H1 (cell line): ENCODE data around the gene F8. TPM values are rescaled to one million over a fixed set of nuclear protein-coding genes. Genes with fewer than 3 reads are reported as not detected.

Experiments used
- CTCF ChIA-PET: fragments of 300-600 bp; sonication (Branson Sonifier 250); formaldehyde crosslinking; loops from one replicate; lab custom pipeline; 2021; ENCODE audit not compliant: partially characterized antibody; lab: Charles Lee
- POLR2A ChIA-PET: fragments of 300-600 bp; sonication (Branson Sonifier 250); formaldehyde crosslinking; loops from one replicate; lab custom pipeline; 2021; ENCODE audit warnings: inconsistent platforms; ENCODE audit not compliant: partially characterized antibody; lab: Charles Lee
- DNase-seq, 2 experiments: peaks; one replicate each; pipeline versions ENCODE4 v3.0.0 to v3.0.0-alpha.2; 2010 to 2022; ENCODE audit warnings: low spot score in 2 of 2, low read depth in 1 of 2, mixed read lengths in 1 of 2
- FAIRE-seq: peaks from 2 replicates; lab custom pipeline; 2011; peaks lifted over from hg19 to GRCh38; lab: Jason Lieb, UNC
- H2AFZ ChIP-seq: 2 replicates; pipeline ENCODE4 v1.8.1; 2012; ENCODE audit warnings: low read length, inconsistent platforms
- H2AK5ac ChIP-seq: 2 replicates; pipeline ENCODE4 v1.6.1; 2013; ENCODE audit warnings: low read depth, low read length
- H2BK120ac ChIP-seq: replicated peaks from 2 replicates; pipeline ENCODE3; 2013; ENCODE audit warnings: low read depth, low read length, inconsistent platforms
- H2BK12ac ChIP-seq: 2 replicates; pipeline ENCODE4 v1.6.1; 2013; ENCODE audit warnings: low read depth, low read length
- H2BK15ac ChIP-seq: 2 replicates; pipeline ENCODE4 v1.6.1; 2013; ENCODE audit warnings: low read length
- H2BK20ac ChIP-seq: 2 replicates; pipeline ENCODE4 v1.6.1; 2013; ENCODE audit warnings: low read length
- H2BK5ac ChIP-seq: 2 replicates; pipeline ENCODE4 v1.6.1; 2013; ENCODE audit warnings: low read depth, low read length
- H3K14ac ChIP-seq: 2 replicates; pipeline ENCODE4 v1.6.1; 2013; ENCODE audit warnings: inconsistent platforms; ENCODE audit not compliant: insufficient read length
- H3K18ac ChIP-seq: 2 replicates; pipeline ENCODE4 v1.6.1; 2013; ENCODE audit warnings: low read length; ENCODE audit errors: extremely low read depth
- H3K23ac ChIP-seq: 2 replicates; pipeline ENCODE4 v1.6.1; 2013; ENCODE audit warnings: inconsistent platforms; ENCODE audit not compliant: insufficient read length
- H3K23me2 ChIP-seq: 2 replicates; pipeline ENCODE4 v1.6.1; 2013; ENCODE audit warnings: low read depth, low read length
- H3K27ac ChIP-seq: 2 replicates; pipeline ENCODE4 v1.6.1; 2011; ENCODE audit warnings: low read depth, low read length, inconsistent platforms
- H3K27me3 ChIP-seq, 4 experiments: replicated peaks in 1 of 4; 1 replicate in 1 of 4; 2 replicates in 3 of 4; pipeline versions ENCODE4 v1.6.1 to v1.8.1; 2011 to 2013; ENCODE audit warnings: low read length in 3 of 4, mild to moderate bottlenecking in 3 of 4, inconsistent platforms in 2 of 4, mixed read lengths in 2 of 4, moderate library complexity in 1 of 4; ENCODE audit not compliant: control insufficient read depth in 3 of 4, insufficient read depth in 3 of 4; ENCODE audit errors: extremely low read depth in 1 of 4
- H3K36me3 ChIP-seq, 4 experiments: 2 replicates each; pipeline versions ENCODE4 v1.6.1 to v1.8.1; 2011 to 2013; ENCODE audit warnings: mild to moderate bottlenecking in 4 of 4, low read length in 3 of 4, moderate library complexity in 2 of 4, control low read depth in 1 of 4, inconsistent platforms in 1 of 4; ENCODE audit not compliant: insufficient read depth in 4 of 4, control insufficient read depth in 2 of 4
- H3K4ac ChIP-seq: replicated peaks from 2 replicates; pipeline ENCODE3; 2013; ENCODE audit warnings: low read length, low read depth, mixed read lengths, inconsistent platforms; ENCODE audit not compliant: insufficient read length
- H3K4me1 ChIP-seq, 4 experiments: replicated peaks in 1 of 4; 1 replicate in 1 of 4; 2 replicates in 3 of 4; pipeline versions ENCODE4 v1.6.1 to v1.8.1; 2011 to 2013; ENCODE audit warnings: low read length in 3 of 4, inconsistent platforms in 2 of 4, mixed read lengths in 1 of 4; ENCODE audit not compliant: insufficient read depth in 4 of 4, control insufficient read depth in 3 of 4
- H3K4me2 ChIP-seq, 2 experiments: 2 replicates each; pipeline versions ENCODE4 v1.6.1 to v1.8.1; 2011 to 2013; ENCODE audit warnings: low read depth in 2 of 2, low read length in 2 of 2, control low read depth in 1 of 2, inconsistent platforms in 1 of 2, mild to moderate bottlenecking in 1 of 2; ENCODE audit not compliant: insufficient read depth in 1 of 2
- H3K4me3 ChIP-seq, 4 experiments: fragments of 200-600, 300-600 bp in 1 of 4; sonication (generic), shearing (Covaris generic), sonication (Bioruptor Twin) in 1 of 4; 2 replicates each; pipeline versions ENCODE4 v1.5.1 to v1.8.1; 2011 to 2016; ENCODE audit warnings: low read length in 4 of 4, low read depth in 3 of 4, control low read depth in 2 of 4, inconsistent platforms in 2 of 4, mild to moderate bottlenecking in 2 of 4, mixed read lengths in 1 of 4, moderate library complexity in 1 of 4; ENCODE audit not compliant: insufficient read depth in 2 of 4; ENCODE audit errors: extremely low read depth in 1 of 4
- H3K56ac ChIP-seq: replicated peaks from 2 replicates; pipeline ENCODE3; 2013; ENCODE audit warnings: low read depth, mild to moderate bottlenecking, mixed read lengths, low read length, inconsistent platforms; ENCODE audit not compliant: insufficient read length
- H3K79me1 ChIP-seq: 2 replicates; pipeline ENCODE4 v1.6.1; 2013; ENCODE audit warnings: low read depth, low read length, control low read depth
- H3K79me2 ChIP-seq, 2 experiments: 2 replicates each; pipeline versions ENCODE4 v1.6.1 to v1.8.1; 2012 to 2013; ENCODE audit warnings: low read length in 2 of 2, mild to moderate bottlenecking in 2 of 2, inconsistent platforms in 1 of 2; ENCODE audit not compliant: insufficient read depth in 2 of 2, control insufficient read depth in 1 of 2
- H3K9ac ChIP-seq, 4 experiments: replicated peaks in 1 of 4; 1 replicate in 1 of 4; 2 replicates in 3 of 4; pipeline versions ENCODE4 v1.6.1 to v1.8.1; 2011 to 2013; ENCODE audit warnings: low read depth in 3 of 4, low read length in 3 of 4, control low read depth in 2 of 4, mild to moderate bottlenecking in 2 of 4, moderate library complexity in 2 of 4, inconsistent platforms in 1 of 4; ENCODE audit errors: extremely low read depth in 1 of 4
- H3K9me3 ChIP-seq, 2 experiments: 2 replicates each; pipeline versions ENCODE4 v1.6.1 to v1.8.1; 2012 to 2013; ENCODE audit warnings: mild to moderate bottlenecking in 2 of 2, moderate library complexity in 2 of 2, control low read depth in 1 of 2, inconsistent platforms in 1 of 2, low read depth in 1 of 2, low read length in 1 of 2, mixed read lengths in 1 of 2; ENCODE audit not compliant: insufficient read depth in 2 of 2
- H4K20me1 ChIP-seq, 2 experiments: replicated peaks in 1 of 2; 2 replicates each; pipeline versions ENCODE3 to v1.8.1; 2011 to 2013; ENCODE audit warnings: inconsistent platforms in 2 of 2, low read length in 2 of 2, mild to moderate bottlenecking in 1 of 2; ENCODE audit not compliant: insufficient read depth in 2 of 2, control insufficient read depth in 1 of 2
- H4K5ac ChIP-seq: 2 replicates; pipeline ENCODE4 v1.6.1; 2013; ENCODE audit warnings: low read length, low read depth, mixed read lengths, inconsistent platforms; ENCODE audit not compliant: insufficient read length
- H4K8ac ChIP-seq: 2 replicates; pipeline ENCODE4 v1.8.0; 2013; ENCODE audit warnings: mild to moderate bottlenecking, moderate library complexity, low read length, inconsistent platforms; ENCODE audit not compliant: insufficient read depth; ENCODE audit errors: extremely low read depth
- H4K91ac ChIP-seq: replicated peaks from 2 replicates; pipeline ENCODE3; 2013; ENCODE audit warnings: low read length, mixed read lengths, inconsistent platforms; ENCODE audit not compliant: insufficient read length
- ASH2L ChIP-seq: fragments of 200-600, 300-600 bp; sonication (generic); IDR thresholded peaks from one replicate; pipeline ENCODE4 v1.7.1; 2017; ENCODE audit warnings: low read length
- BACH1 ChIP-seq: IDR thresholded peaks from 2 replicates; pipeline ENCODE4 v1.6.1; 2012; ENCODE audit warnings: low read length, improper control_type of control experiment
- BRCA1 ChIP-seq: IDR thresholded peaks from 2 replicates; pipeline ENCODE4 v1.6.1; 2012; ENCODE audit warnings: low read depth, low read length, improper control_type of control experiment
- GABPA ChIP-seq: IDR thresholded peaks from 2 replicates; pipeline ENCODE4 v1.6.1; 2011; ENCODE audit warnings: mild to moderate bottlenecking, low read length, moderate library complexity, borderline replicate concordance; ENCODE audit not compliant: insufficient read depth
- HDAC2 ChIP-seq, 2 experiments: fragments of 300-600 bp in 1 of 2; sonication (generic) in 1 of 2; IDR thresholded peaks; 2 replicates each; pipeline ENCODE4 v1.6.1; 2011 to 2012; ENCODE audit warnings: low read depth in 2 of 2, low read length in 2 of 2, mild to moderate bottlenecking in 2 of 2, moderate library complexity in 2 of 2, borderline replicate concordance in 1 of 2, inconsistent platforms in 1 of 2
- JUN ChIP-seq: IDR thresholded peaks from 2 replicates; pipeline ENCODE4 v1.6.1; 2011; ENCODE audit warnings: low read depth, mild to moderate bottlenecking, improper control_type of control experiment, low read length
- KDM1A ChIP-seq: fragments of 200-600, 300-600 bp; sonication (generic); IDR thresholded peaks from 2 replicates; pipeline ENCODE4 v1.7.1; 2016; ENCODE audit warnings: mild to moderate bottlenecking, low read length, borderline replicate concordance
- NANOG ChIP-seq: IDR thresholded peaks from 2 replicates; pipeline ENCODE4 v1.6.1; 2011; ENCODE audit warnings: low read length, low read depth, mild to moderate bottlenecking, inconsistent platforms; ENCODE audit not compliant: insufficient read depth, poor library complexity, severe bottlenecking
- POLR2AphosphoS5 ChIP-seq: IDR thresholded peaks from 2 replicates; pipeline ENCODE4 v1.6.1; 2011; ENCODE audit warnings: low read depth, low read length
- SRF ChIP-seq: IDR thresholded peaks from 2 replicates; pipeline ENCODE4 v1.6.1; 2011; ENCODE audit warnings: mild to moderate bottlenecking, low read depth, low read length, moderate library complexity
- ZNF274 ChIP-seq: IDR thresholded peaks from 2 replicates; pipeline ENCODE4 v1.7.0; 2012; ENCODE audit warnings: low read length, borderline replicate concordance; ENCODE audit errors: extremely low read depth
- WGBS, 2 experiments: shearing (Covaris generic) in 1 of 2; methylation state at CpG; one replicate each; pipeline versions ENCODE4 v1.1.6 to v1.1.7; 2013 to 2015; ENCODE audit warnings: low lambda C conversion rate in 2 of 2, mixed read lengths in 2 of 2, inconsistent platforms in 1 of 2, low coverage in 1 of 2, missing lambda C conversion rate in 1 of 2; ENCODE audit not compliant: insufficient replicate concordance in 2 of 2, insufficient coverage in 1 of 2, insufficient read length in 1 of 2; ENCODE audit errors: extremely low coverage in 1 of 2, missing lambda C conversion rate in 1 of 2; 5-methylcytosine and 5-hydroxymethylcytosine counted together
- polyA plus RNA-seq, 7 experiments: library from polyadenylated mRNA; depleted of rRNA in 3 of 7; stranded (reverse) in 5 of 7; unstranded in 2 of 7; fragments of >200 nt in 5 of 7; fragments of 200-250 nt in 2 of 7; gene quantifications; 1 replicate in 5 of 7; 2 replicates in 1 of 7; 4 replicates in 1 of 7; pipeline versions ENCODE4 v1.2.1 to v1.2.3, GENCODE V29; 2011 to 2013; ENCODE audit warnings: missing spikeins in 2 of 7, mixed read lengths in 2 of 7
- total RNA-seq: library from RNA; stranded (reverse); fragmentation: NEBNext Ultra II Directional; extraction: Animal tissue kit (Norgen Biotek cat#: 25700); gene quantifications from 2 replicates; pipeline ENCODE4 v1.2.1, GENCODE V29; 2021
- TF ChIP-seq, protein P1 (sequence below): IDR thresholded peaks from 2 replicates; pipeline ENCODE4 v1.6.1; 2011; ENCODE audit warnings: low read length, improper control_type of control experiment

F8 gene
- total and polyA plus RNA-seq, 2 of the 8 experiments (the other 6 are each of a cell fraction or from before 2014, with no cell fraction given): 1.1 to 2.6 TPM

DNA sequence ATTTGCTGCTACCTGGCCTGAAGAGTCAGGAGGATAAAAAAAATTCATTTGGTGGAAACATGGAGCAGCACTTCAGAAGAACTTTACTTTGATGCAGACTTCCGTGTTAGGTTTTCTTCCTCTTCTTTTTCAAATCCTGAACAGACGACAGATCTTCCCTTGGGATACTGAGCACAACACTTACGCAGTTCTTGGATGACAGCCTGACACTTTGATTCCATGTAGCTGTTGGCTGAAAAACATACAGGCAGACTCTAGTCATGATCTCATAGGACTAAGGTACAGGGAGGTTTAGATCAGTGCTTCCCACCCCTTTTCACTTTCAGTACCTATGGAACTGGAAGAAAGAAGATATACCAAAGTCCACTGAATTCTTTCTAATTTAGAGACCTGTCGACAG, 39.2 kb upstream of the F8 start:
- no peak for DNase-seq
- Histone ChIP-seq H2BK15ac (no peak overlapping the region), H3K9me3 (no peaks in the 10 kb centered on the region), H4K8ac (no peak overlapping the region), H4K20me1 (no peaks in the 10 kb centered on the region), H3K9ac (no peak overlapping the region), H3K79me1 (no peaks in the 10 kb centered on the region), H2BK12ac (no peak overlapping the region), H3K4me1 (no peaks in the 10 kb centered on the region), H2BK20ac (no peak overlapping the region), H3K79me2 (no peaks in the 10 kb centered on the region), H3K36me3 (peaks cover 0 to 7% (median 0%) of the 10 kb centered on the region in 4 experiments; a peak in 3 of 8 replicates), H3K4me2 (no peak overlapping the region), H4K5ac (no peak overlapping the region), H4K91ac (no peak overlapping the region), H2AFZ (no peak overlapping the region), H2BK5ac (no peak overlapping the region), H3K23me2 (no peaks in the 10 kb centered on the region), H3K27me3 (no peaks in the 10 kb centered on the region), H3K4me3 (no peak overlapping the region), H3K18ac (no peak overlapping the region), H3K23ac (no peak overlapping the region), H3K56ac (no peak overlapping the region), H3K27ac (no peak overlapping the region), H3K14ac (no peak overlapping the region), H2BK120ac (no peak overlapping the region), H3K4ac (no peak overlapping the region), H2AK5ac (no peak overlapping the region)
- ChIA-PET CTCF (no interaction called here), POLR2A (no interaction called here)
- FAIRE-seq: no peak
- no peak for TF ChIP-seq KDM1A
- TF ChIP-seq JUN: no peak
- TF ChIP-seq BACH1: no peak
- TF ChIP-seq, protein P1, sequence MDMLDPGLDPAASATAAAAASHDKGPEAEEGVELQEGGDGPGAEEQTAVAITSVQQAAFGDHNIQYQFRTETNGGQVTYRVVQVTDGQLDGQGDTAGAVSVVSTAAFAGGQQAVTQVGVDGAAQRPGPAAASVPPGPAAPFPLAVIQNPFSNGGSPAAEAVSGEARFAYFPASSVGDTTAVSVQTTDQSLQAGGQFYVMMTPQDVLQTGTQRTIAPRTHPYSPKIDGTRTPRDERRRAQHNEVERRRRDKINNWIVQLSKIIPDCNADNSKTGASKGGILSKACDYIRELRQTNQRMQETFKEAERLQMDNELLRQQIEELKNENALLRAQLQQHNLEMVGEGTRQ: no peak
- TF ChIP-seq POLR2AphosphoS5: no peak
- no peak for TF ChIP-seq SRF
- no peak for TF ChIP-seq GABPA
- no peak for TF ChIP-seq ASH2L
- no peak for TF ChIP-seq HDAC2 (IDR thresholded peaks at IDR 0.05; ENCODE audit: borderline replicate concordance in 1 of 2, low read depth in 2 of 2, low read length in 2 of 2)
- no peak for TF ChIP-seq ZNF274
- no peak for TF ChIP-seq BRCA1
- no peak for TF ChIP-seq NANOG
- 100% methylated on average over 4 of the region's 4 CpGs; no CpG with 5 or more reads in 1 of the 2 experiments for WGBS, 2 experiments
